Peyer's patch (tissue), 4 donors: ENCODE data around the gene C16orf82. TPM values are rescaled to one million over a fixed set of nuclear protein-coding genes. Genes with fewer than 3 reads are reported as not detected.

Experiments used
- DNase-seq, 3 donors: peaks; one replicate each; pipeline ENCODE4 v3.0.0-alpha.2; 2017 to 2019
- H3K27ac ChIP-seq, 4 donors: fragments of 200-600 bp; sonication (generic); one replicate each; pipeline ENCODE4 v1.5.1; 2016 to 2019
- H3K27me3 ChIP-seq, 2 donors: fragments of 200-600 bp; sonication (generic); one replicate each; pipeline ENCODE4 v1.5.1; 2019
- H3K36me3 ChIP-seq, 3 donors: fragments of 200-600 bp; sonication (generic); one replicate each; pipeline ENCODE4 v1.5.1; 2016 to 2019
- H3K4me1 ChIP-seq, 4 donors: fragments of 200-600 bp; sonication (generic); one replicate each; pipeline ENCODE4 v1.5.1; 2016 to 2019
- H3K4me3 ChIP-seq, 4 donors: fragments of 200-600 bp; sonication (generic); 1 replicate in 3 of 4; 2 replicates in 1 of 4; pipeline ENCODE4 v1.5.1; 2016 to 2019; ENCODE audit warnings: mild to moderate bottlenecking in 1 of 4
- H3K9me3 ChIP-seq, 4 donors: fragments of 200-600 bp; sonication (generic); one replicate each; pipeline ENCODE4 v1.5.1; 2016 to 2019; ENCODE audit warnings: mild to moderate bottlenecking in 1 of 4
- POLR2A ChIP-seq, 2 donors: fragments of 450-650 bp; IDR thresholded peaks; one replicate each; pipeline ENCODE4 v1.5.1; 2017; ENCODE audit warnings: antibody characterized with exemption in 2 of 2, mild to moderate bottlenecking in 2 of 2, moderate library complexity in 2 of 2
- total RNA-seq, 4 donors: library from RNA; depleted of rRNA; stranded (reverse); fragments of >200 nt; gene quantifications; one replicate each; pipeline ENCODE4 v1.1.0, GENCODE V29; 2016
- TF ChIP-seq, protein P1 (sequence below), 6 experiments: fragments of 450-650 bp in 4 of 6; fragments of 200-600 bp in 2 of 6; sonication (generic) in 1 of 6; IDR thresholded peaks; one replicate each; pipeline ENCODE4 v1.5.1; 2017 to 2019; ENCODE audit warnings: antibody characterized with exemption in 6 of 6, mild to moderate bottlenecking in 3 of 6, moderate library complexity in 1 of 6

C16orf82 gene
- total RNA-seq, 4 donors from 2014 or later, result not detected

DNA sequence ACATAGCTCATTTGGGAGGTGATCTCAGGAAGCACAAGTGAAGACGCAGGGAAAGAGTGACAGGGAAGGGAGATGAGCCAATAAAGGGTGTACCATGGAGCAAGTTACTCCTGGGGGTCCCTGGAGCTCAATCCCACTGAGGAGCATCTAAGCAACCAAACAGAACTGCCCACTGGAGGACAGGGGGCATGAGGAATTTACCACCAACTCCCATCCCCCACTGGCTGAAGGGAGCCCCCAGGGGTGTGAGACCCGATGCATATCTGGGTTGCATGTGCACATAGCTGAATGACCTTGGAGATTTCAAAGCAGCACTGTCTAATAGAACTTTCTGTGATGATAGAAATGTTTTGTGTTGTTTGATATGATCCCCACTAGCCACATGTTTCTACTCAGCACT, 29.6 kb downstream of the C16orf82 start:
- H3K27ac ChIP-seq, result no peak overlapping the region

DNA sequence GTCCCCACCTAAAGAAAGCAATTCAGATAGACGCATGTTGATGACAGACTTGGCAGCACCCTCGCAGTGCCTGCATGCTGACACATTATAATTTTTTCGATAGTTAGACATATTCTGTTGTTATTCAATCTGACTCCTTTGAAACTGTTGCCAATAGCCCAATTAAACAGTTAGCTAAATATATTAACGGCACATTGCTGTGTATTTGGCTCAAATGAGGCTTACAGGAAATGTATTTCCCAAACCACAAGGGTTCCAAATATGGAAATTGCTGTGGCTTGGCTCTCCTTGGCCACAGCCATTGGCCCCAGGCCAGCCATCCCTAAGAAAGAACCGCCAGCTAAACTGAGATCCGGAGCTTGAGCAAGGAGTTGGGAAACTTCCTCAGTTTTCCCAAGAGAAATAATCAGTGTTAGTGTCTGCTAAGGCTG, 31.1 kb downstream of the C16orf82 start:
- peak in 1 of 3 donors; percentile 53 for DNase-seq

More for the DNA sequence above, 29.6 kb downstream of the C16orf82 start:
- H3K27me3 ChIP-seq, result no peaks in the 10 kb centered on the region
- H3K4me1 ChIP-seq, result no peaks in the 10 kb centered on the region
- H3K36me3 ChIP-seq, result no peaks in the 10 kb centered on the region
- TF ChIP-seq, protein P1, sequence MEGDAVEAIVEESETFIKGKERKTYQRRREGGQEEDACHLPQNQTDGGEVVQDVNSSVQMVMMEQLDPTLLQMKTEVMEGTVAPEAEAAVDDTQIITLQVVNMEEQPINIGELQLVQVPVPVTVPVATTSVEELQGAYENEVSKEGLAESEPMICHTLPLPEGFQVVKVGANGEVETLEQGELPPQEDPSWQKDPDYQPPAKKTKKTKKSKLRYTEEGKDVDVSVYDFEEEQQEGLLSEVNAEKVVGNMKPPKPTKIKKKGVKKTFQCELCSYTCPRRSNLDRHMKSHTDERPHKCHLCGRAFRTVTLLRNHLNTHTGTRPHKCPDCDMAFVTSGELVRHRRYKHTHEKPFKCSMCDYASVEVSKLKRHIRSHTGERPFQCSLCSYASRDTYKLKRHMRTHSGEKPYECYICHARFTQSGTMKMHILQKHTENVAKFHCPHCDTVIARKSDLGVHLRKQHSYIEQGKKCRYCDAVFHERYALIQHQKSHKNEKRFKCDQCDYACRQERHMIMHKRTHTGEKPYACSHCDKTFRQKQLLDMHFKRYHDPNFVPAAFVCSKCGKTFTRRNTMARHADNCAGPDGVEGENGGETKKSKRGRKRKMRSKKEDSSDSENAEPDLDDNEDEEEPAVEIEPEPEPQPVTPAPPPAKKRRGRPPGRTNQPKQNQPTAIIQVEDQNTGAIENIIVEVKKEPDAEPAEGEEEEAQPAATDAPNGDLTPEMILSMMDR (IDR thresholded peaks at IDR 0.05), result no peak
- TF ChIP-seq POLR2A (IDR thresholded peaks at IDR 0.05), result no peak
- no peak for DNase-seq
- no peak overlapping the region for H3K4me3 ChIP-seq
- H3K9me3 ChIP-seq, result no peaks in the 10 kb centered on the region

DNA sequence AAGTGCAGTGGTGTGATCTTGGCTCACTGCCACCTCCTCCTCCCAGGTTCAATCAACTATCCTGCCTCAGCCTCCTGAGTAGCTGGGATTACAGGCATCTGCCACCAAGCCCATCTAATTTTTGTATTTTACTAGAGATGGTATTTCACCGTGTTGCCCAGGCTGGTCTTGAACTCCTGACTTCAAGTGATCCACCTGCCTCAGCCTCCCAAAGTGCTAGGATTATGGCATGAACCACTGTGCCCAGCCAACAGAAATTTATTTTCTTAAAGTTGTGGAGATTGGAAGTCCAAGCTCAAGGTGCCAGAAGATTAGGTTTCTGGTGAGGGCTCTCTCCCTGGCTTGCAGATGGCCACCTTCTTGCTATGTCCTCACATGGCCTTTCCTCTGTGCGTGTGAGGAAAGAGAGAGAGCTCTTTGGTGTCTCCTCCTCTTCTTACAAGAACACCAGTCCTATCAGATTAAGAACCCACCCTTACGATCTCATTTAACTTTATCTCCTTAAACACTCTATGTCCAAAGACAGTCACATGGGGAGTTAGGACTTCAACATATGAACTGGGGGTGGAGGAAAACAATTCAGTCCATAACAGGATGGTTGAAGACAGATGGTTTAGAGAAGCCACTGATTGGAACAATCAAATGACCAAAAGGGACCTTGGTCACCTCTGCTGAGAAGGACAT, 31.8 kb downstream of the C16orf82 start:
- no peaks in the 10 kb centered on the region for H3K4me1 ChIP-seq
- DNase-seq, result no peak
- H3K27ac ChIP-seq, result no peak overlapping the region
- no peak overlapping the region for H3K4me3 ChIP-seq
- no peaks in the 10 kb centered on the region for H3K9me3 ChIP-seq
- H3K27me3 ChIP-seq, result no peaks in the 10 kb centered on the region
- TF ChIP-seq, protein P1 (IDR thresholded peaks at IDR 0.05), result no peak
- TF ChIP-seq POLR2A (IDR thresholded peaks at IDR 0.05), result no peak
- no peaks in the 10 kb centered on the region for H3K36me3 ChIP-seq

More for the DNA sequence above, 31.1 kb downstream of the C16orf82 start:
- Histone ChIP-seq H3K36me3 (no peaks in the 10 kb centered on the region), H3K4me1 (no peaks in the 10 kb centered on the region), H3K9me3 (no peaks in the 10 kb centered on the region), H3K27ac (no peak overlapping the region), H3K27me3 (no peaks in the 10 kb centered on the region), H3K4me3 (no peak overlapping the region)
- TF ChIP-seq, protein P1 (IDR thresholded peaks at IDR 0.05), result no peak
- no peak for TF ChIP-seq POLR2A (IDR thresholded peaks at IDR 0.05)

DNA sequence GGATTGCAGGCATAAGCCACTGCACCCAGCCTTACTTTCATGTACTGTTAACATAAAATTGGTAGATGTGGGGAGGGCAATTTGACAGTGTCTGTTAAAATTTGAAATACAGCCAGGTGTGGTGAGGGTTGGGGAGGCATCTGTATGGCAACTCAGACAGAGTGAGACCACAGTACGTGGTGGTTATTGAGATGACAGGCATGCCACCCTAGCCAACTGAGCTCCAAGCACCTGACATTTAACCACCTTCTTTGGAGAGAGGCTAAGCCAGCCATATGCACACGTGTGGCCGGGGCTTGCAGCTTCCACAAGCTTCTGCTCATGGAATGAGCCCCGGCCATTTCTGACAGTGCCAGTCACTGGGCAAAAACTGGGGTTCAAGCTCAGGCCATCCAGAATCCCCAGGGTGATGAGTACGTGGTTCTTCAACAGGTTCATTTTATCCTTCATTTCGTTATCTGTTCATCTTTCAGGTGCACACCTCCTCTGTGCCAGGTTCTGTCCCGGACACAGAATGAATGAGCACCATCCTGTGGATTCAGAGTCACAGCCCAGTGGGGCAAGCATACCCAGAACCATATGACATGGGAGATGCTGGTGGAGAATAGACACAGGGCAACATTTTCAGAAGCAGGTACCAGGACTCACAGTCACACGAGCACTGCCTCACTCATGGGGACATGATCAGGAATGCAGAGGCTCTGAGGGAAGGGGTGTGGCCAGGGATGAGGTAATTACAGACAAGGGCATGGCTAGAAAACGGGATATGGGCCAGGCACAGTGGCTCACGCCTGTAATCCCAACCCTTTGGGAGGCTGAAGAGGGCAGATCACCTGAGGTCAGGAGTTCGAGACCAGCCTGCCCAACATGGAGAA, 36.2 kb downstream of the C16orf82 start:
- TF ChIP-seq, protein P1 (IDR thresholded peaks at IDR 0.05), result no peak
- no peak for TF ChIP-seq POLR2A (IDR thresholded peaks at IDR 0.05)
- Histone ChIP-seq H3K4me3 (no peak overlapping the region), H3K36me3 (no peaks in the 10 kb centered on the region), H3K27ac (no peak overlapping the region), H3K4me1 (no peaks in the 10 kb centered on the region), H3K27me3 (no peaks in the 10 kb centered on the region), H3K9me3 (no peaks in the 10 kb centered on the region)
- no peak for DNase-seq

DNA sequence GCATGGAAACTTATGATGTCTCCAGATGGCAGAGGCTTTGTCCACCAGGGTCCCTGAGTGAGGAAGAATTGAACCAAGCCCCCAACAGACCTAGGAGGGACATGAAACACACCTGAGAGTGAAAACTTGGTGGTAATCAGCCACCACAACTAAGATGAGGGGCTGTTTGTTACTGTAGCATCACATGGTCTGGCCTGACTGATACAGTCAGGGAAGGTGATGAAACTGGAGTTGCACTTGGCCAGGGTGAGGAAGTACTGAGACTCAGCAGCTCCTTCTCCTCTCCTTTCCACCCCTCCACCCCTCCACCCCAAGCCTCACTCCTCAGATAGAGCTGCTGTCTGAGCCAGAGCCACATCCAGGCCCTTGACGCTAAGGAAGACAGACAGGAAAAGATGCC, 37.2 kb downstream of the C16orf82 start:
- no peak for DNase-seq
- Histone ChIP-seq H3K9me3 (no peaks in the 10 kb centered on the region), H3K36me3 (no peaks in the 10 kb centered on the region), H3K27ac (no peak overlapping the region), H3K27me3 (no peaks in the 10 kb centered on the region), H3K4me1 (no peaks in the 10 kb centered on the region), H3K4me3 (no peak overlapping the region)
- TF ChIP-seq, protein P1 (IDR thresholded peaks at IDR 0.05), result no peak
- no peak for TF ChIP-seq POLR2A (IDR thresholded peaks at IDR 0.05)
